WTC11 (cell line): ENCODE results near the gene DPYSL3. TPM values are rescaled to one million over a fixed set of nuclear protein-coding genes. Genes with fewer than 3 reads are reported as not detected.

Experiments used
- ATAC-seq: fragments of 200-7000 bp; cut with Tn5 transposase; 2 replicates; pipeline ENCODE4 v1.10.0; 2021; ENCODE audit warnings: mild to moderate bottlenecking, moderate library complexity
- CTCF ChIA-PET: fragments of 300-600 bp; sonication (Branson Sonifier 250); formaldehyde crosslinking; loops from one replicate; lab custom pipeline; 2021; ENCODE audit warnings: antibody characterized with exemption; lab: Charles Lee
- POLR2A ChIA-PET: fragments of 350-600 bp; sonication (Branson Sonifier 250); formaldehyde crosslinking; loops from one replicate; lab custom pipeline; 2021; ENCODE audit warnings: antibody characterized with exemption; lab: Charles Lee
- DNase-seq: peaks from one replicate; pipeline ENCODE4 v3.0.0; 2021; ENCODE audit warnings: low spot score
- H3K27ac Mint-ChIP-seq: 2 replicates; pipeline ENCODE4 v1.8.0; 2021; ENCODE audit warnings: mixed read lengths
- H3K27me3 Mint-ChIP-seq: 2 replicates; pipeline ENCODE4 v1.8.0; 2021; ENCODE audit warnings: low read depth, mild to moderate bottlenecking, moderate library complexity, mixed read lengths
- H3K36me3 Mint-ChIP-seq: 2 replicates; pipeline ENCODE4 v1.8.0; 2021; ENCODE audit warnings: mixed read lengths
- H3K4me1 Mint-ChIP-seq: 2 replicates; pipeline ENCODE4 v1.8.0; 2022; ENCODE audit warnings: mixed read lengths
- H3K4me3 Mint-ChIP-seq: 2 replicates; pipeline ENCODE4 v1.8.0; 2021; ENCODE audit warnings: mild to moderate bottlenecking, moderate library complexity, mixed read lengths
- H3K9me3 Mint-ChIP-seq: 2 replicates; pipeline ENCODE4 v1.8.0; 2021; ENCODE audit warnings: mixed read lengths
- FOXP1 ChIP-seq: sonication (generic); formaldehyde crosslinking; IDR thresholded peaks from 2 replicates; pipeline ENCODE4 v1.8.0; 2022; ENCODE audit warnings: missing genetic modification reagents, mild to moderate bottlenecking, moderate library complexity, borderline replicate concordance
- HMGA2 ChIP-seq: fragments of 250-450 bp; sonication (Bioruptor Pico); IDR thresholded peaks from 2 replicates; pipeline ENCODE4 v1.4.0; 2021; ENCODE audit warnings: mild to moderate bottlenecking, moderate library complexity
- IRF2 ChIP-seq: sonication (generic); formaldehyde crosslinking; IDR thresholded peaks from 2 replicates; pipeline ENCODE4 v1.8.0; 2022; ENCODE audit warnings: low read depth, missing genetic modification reagents, borderline replicate concordance
- JUN ChIP-seq: sonication (generic); formaldehyde crosslinking; IDR thresholded peaks from 2 replicates; pipeline ENCODE4 v1.8.0; 2023; ENCODE audit warnings: mild to moderate bottlenecking, missing genetic modification reagents
- PRRX2 ChIP-seq: fragments of 250-450 bp; sonication (Bioruptor Pico); IDR thresholded peaks from 2 replicates; pipeline ENCODE4 v1.8.0; 2021; ENCODE audit warnings: mild to moderate bottlenecking
- RELA ChIP-seq: sonication (generic); formaldehyde crosslinking; IDR thresholded peaks from 2 replicates; pipeline ENCODE4 v1.8.1; 2022; ENCODE audit warnings: missing genetic modification reagents, mild to moderate bottlenecking, borderline replicate concordance
- SP1 ChIP-seq: sonication (generic); formaldehyde crosslinking; conservative IDR thresholded peaks from 2 replicates; pipeline ENCODE4 v1.8.1; 2022; ENCODE audit warnings: missing genetic modification reagents
- TEAD4 ChIP-seq: sonication (generic); formaldehyde crosslinking; IDR thresholded peaks from 2 replicates; pipeline ENCODE4 v1.8.0; 2022; ENCODE audit warnings: mild to moderate bottlenecking, missing genetic modification reagents
- ZNF396 ChIP-seq: fragments of 250-450 bp; sonication (Bioruptor Pico); IDR thresholded peaks from 2 replicates; pipeline ENCODE4 v1.8.0; 2021; ENCODE audit warnings: mild to moderate bottlenecking, moderate library complexity, borderline replicate concordance
- total RNA-seq: library from RNA; stranded (reverse); gene quantifications from 3 replicates; pipeline ENCODE4 v1.2.3, GENCODE V29; 2021
- TF ChIP-seq, protein P1 (sequence below): fragments of 250-450 bp; sonication (Bioruptor Pico); conservative IDR thresholded peaks from 2 replicates; pipeline ENCODE4 v1.9.0; 2021; ENCODE audit warnings: mild to moderate bottlenecking
- TF ChIP-seq, protein P2 (sequence below): fragments of 250-450 bp; sonication (Bioruptor Pico); IDR thresholded peaks from 2 replicates; pipeline ENCODE4 v1.8.0; 2021; ENCODE audit warnings: mild to moderate bottlenecking
- TF ChIP-seq, protein P3 (sequence below): sonication (generic); formaldehyde crosslinking; IDR thresholded peaks from 2 replicates; pipeline ENCODE4 v1.8.1; 2022; ENCODE audit warnings: mild to moderate bottlenecking, moderate library complexity, missing genetic modification reagents
- TF ChIP-seq, protein P4 (sequence below): sonication (generic); formaldehyde crosslinking; IDR thresholded peaks from 2 replicates; pipeline ENCODE4 v1.8.1; 2023; ENCODE audit warnings: mild to moderate bottlenecking, missing genetic modification reagents, moderate library complexity
- TF ChIP-seq, protein P5 (sequence below): sonication (generic); formaldehyde crosslinking; IDR thresholded peaks from 2 replicates; pipeline ENCODE4 v1.8.1; 2023; ENCODE audit warnings: mild to moderate bottlenecking, missing genetic modification reagents, borderline replicate concordance
- TF ChIP-seq, protein P6 (sequence below): sonication (generic); formaldehyde crosslinking; IDR thresholded peaks from 2 replicates; pipeline ENCODE4 v1.8.0; 2022; ENCODE audit warnings: mild to moderate bottlenecking, missing genetic modification reagents
- TF ChIP-seq, protein P7 (sequence below): sonication (generic); formaldehyde crosslinking; conservative IDR thresholded peaks from 2 replicates; pipeline ENCODE4 v1.8.1; 2023; ENCODE audit warnings: mild to moderate bottlenecking, low read depth, missing genetic modification reagents, moderate library complexity
- TF ChIP-seq, protein P8 (sequence below): fragments of 250-450 bp; sonication (Bioruptor Pico); IDR thresholded peaks from 2 replicates; pipeline ENCODE4 v1.9.0; 2021; ENCODE audit warnings: moderate library complexity, mild to moderate bottlenecking, inconsistent platforms, borderline replicate concordance

DPYSL3 gene
- total RNA-seq, 1 experiment from 2014 or later = 358 TPM

DNA sequence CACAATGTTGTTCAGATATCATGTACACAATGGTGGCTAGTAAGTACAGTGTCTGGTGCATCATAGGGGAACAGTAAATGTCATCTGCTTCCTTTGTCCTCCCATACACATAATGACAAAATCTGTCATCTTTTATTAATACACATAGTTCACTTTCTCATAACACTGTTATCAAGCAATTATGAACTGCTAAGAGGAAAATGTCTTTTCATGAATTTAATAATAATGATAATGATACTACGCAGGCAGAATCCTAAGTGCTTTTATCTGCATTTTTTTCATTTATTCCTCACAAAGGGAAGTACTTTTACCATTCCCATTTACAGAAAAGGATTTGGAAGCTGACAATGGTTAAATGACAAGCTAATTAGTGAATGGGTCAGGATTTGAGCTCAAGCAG lies 35.7 kb downstream of the DPYSL3 start:
- ChIA-PET POLR2A (no interaction called here), CTCF (interaction anchor here (1.0 kb wide), 1 partner anchor 10 kb away, joined by 3 read pairs; no protein-coding TSS in a partner anchor)
- DNase-seq (no peak), ATAC-seq (no peak)
- Mint-ChIP-seq H3K27ac (no peak overlapping the region), H3K4me3 (no peak overlapping the region), H3K9me3 (peaks cover 9% of the 10 kb centered on the region), H3K27me3 (no peaks in the 10 kb centered on the region), H3K36me3 (peaks cover 10% of the 10 kb centered on the region), H3K4me1 (peaks cover 65% of the 10 kb centered on the region)
- TF ChIP-seq, protein P1, sequence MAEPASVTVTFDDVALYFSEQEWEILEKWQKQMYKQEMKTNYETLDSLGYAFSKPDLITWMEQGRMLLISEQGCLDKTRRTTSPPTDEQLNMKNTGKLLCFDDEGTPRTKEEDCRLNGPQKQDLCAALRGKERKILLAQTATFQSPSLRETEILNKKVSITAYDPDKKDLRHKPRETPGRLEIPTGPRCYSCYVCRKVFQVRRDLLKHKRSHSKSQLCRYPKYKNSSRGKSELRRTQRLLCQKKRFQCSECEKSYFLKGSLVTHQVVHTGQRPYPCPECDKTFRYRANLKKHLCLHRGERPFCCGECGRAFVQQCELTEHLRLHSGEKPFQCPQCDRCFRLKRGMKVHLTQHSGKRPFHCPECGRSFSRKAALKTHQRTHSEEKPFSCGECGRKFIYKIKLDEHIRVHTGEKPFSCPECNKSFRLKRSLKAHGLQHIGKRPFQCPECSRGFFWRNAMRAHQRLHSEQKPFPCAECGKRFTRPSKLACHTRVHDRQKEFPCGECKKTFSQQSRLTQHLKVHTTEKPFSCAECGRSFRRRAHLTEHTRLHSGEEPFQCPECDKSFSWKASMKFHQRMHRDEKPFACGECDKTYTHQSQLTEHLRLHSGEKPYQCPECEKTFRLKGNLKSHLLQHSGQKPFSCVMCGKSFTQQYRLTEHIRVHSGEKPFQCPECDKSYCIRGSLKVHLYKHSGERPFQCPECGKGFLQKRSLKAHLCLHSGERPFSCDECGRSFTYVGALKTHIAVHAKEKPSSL (CRISPR knock-in tag) = no peak
- TF ChIP-seq, protein P2, sequence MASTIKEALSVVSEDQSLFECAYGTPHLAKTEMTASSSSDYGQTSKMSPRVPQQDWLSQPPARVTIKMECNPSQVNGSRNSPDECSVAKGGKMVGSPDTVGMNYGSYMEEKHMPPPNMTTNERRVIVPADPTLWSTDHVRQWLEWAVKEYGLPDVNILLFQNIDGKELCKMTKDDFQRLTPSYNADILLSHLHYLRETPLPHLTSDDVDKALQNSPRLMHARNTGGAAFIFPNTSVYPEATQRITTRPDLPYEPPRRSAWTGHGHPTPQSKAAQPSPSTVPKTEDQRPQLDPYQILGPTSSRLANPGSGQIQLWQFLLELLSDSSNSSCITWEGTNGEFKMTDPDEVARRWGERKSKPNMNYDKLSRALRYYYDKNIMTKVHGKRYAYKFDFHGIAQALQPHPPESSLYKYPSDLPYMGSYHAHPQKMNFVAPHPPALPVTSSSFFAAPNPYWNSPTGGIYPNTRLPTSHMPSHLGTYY (CRISPR knock-in tag) = no peak
- TF ChIP-seq, protein P3, sequence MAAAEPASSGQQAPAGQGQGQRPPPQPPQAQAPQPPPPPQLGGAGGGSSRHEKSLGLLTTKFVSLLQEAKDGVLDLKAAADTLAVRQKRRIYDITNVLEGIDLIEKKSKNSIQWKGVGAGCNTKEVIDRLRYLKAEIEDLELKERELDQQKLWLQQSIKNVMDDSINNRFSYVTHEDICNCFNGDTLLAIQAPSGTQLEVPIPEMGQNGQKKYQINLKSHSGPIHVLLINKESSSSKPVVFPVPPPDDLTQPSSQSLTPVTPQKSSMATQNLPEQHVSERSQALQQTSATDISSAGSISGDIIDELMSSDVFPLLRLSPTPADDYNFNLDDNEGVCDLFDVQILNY = no peak
- TF ChIP-seq, protein P4, sequence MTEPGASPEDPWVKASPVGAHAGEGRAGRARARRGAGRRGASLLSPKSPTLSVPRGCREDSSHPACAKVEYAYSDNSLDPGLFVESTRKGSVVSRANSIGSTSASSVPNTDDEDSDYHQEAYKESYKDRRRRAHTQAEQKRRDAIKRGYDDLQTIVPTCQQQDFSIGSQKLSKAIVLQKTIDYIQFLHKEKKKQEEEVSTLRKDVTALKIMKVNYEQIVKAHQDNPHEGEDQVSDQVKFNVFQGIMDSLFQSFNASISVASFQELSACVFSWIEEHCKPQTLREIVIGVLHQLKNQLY (CRISPR knock-in tag) = no peak
- TF ChIP-seq, protein P5, sequence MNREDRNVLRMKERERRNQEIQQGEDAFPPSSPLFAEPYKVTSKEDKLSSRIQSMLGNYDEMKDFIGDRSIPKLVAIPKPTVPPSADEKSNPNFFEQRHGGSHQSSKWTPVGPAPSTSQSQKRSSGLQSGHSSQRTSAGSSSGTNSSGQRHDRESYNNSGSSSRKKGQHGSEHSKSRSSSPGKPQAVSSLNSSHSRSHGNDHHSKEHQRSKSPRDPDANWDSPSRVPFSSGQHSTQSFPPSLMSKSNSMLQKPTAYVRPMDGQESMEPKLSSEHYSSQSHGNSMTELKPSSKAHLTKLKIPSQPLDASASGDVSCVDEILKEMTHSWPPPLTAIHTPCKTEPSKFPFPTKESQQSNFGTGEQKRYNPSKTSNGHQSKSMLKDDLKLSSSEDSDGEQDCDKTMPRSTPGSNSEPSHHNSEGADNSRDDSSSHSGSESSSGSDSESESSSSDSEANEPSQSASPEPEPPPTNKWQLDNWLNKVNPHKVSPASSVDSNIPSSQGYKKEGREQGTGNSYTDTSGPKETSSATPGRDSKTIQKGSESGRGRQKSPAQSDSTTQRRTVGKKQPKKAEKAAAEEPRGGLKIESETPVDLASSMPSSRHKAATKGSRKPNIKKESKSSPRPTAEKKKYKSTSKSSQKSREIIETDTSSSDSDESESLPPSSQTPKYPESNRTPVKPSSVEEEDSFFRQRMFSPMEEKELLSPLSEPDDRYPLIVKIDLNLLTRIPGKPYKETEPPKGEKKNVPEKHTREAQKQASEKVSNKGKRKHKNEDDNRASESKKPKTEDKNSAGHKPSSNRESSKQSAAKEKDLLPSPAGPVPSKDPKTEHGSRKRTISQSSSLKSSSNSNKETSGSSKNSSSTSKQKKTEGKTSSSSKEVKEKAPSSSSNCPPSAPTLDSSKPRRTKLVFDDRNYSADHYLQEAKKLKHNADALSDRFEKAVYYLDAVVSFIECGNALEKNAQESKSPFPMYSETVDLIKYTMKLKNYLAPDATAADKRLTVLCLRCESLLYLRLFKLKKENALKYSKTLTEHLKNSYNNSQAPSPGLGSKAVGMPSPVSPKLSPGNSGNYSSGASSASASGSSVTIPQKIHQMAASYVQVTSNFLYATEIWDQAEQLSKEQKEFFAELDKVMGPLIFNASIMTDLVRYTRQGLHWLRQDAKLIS (CRISPR knock-in tag) = no peak
- TF ChIP-seq ZNF396 (CRISPR knock-in tag) = no peak
- TF ChIP-seq JUN (CRISPR knock-in tag) = no peak
- TF ChIP-seq, protein P6, sequence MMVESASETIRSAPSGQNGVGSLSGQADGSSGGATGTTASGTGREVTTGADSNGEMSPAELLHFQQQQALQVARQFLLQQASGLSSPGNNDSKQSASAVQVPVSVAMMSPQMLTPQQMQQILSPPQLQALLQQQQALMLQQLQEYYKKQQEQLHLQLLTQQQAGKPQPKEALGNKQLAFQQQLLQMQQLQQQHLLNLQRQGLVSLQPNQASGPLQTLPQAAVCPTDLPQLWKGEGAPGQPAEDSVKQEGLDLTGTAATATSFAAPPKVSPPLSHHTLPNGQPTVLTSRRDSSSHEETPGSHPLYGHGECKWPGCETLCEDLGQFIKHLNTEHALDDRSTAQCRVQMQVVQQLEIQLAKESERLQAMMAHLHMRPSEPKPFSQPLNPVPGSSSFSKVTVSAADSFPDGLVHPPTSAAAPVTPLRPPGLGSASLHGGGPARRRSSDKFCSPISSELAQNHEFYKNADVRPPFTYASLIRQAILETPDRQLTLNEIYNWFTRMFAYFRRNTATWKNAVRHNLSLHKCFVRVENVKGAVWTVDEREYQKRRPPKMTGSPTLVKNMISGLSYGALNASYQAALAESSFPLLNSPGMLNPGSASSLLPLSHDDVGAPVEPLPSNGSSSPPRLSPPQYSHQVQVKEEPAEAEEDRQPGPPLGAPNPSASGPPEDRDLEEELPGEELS = no peak
- TF ChIP-seq FOXP1 (CRISPR knock-in tag) = no peak
- no peak for TF ChIP-seq RELA
- TF ChIP-seq, protein P7, sequence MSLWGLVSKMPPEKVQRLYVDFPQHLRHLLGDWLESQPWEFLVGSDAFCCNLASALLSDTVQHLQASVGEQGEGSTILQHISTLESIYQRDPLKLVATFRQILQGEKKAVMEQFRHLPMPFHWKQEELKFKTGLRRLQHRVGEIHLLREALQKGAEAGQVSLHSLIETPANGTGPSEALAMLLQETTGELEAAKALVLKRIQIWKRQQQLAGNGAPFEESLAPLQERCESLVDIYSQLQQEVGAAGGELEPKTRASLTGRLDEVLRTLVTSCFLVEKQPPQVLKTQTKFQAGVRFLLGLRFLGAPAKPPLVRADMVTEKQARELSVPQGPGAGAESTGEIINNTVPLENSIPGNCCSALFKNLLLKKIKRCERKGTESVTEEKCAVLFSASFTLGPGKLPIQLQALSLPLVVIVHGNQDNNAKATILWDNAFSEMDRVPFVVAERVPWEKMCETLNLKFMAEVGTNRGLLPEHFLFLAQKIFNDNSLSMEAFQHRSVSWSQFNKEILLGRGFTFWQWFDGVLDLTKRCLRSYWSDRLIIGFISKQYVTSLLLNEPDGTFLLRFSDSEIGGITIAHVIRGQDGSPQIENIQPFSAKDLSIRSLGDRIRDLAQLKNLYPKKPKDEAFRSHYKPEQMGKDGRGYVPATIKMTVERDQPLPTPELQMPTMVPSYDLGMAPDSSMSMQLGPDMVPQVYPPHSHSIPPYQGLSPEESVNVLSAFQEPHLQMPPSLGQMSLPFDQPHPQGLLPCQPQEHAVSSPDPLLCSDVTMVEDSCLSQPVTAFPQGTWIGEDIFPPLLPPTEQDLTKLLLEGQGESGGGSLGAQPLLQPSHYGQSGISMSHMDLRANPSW (CRISPR knock-in tag) = no peak
- no peak for TF ChIP-seq TEAD4 (CRISPR knock-in tag)
- TF ChIP-seq, protein P8, sequence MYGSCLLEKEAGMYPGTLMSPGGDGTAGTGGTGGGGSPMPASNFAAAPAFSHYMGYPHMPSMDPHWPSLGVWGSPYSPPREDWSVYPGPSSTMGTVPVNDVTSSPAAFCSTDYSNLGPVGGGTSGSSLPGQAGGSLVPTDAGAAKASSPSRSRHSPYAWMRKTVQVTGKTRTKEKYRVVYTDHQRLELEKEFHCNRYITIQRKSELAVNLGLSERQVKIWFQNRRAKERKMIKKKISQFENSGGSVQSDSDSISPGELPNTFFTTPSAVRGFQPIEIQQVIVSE = no peak
- TF ChIP-seq IRF2 (CRISPR knock-in tag) = no peak
- TF ChIP-seq SP1 (CRISPR knock-in tag) = no peak
- TF ChIP-seq HMGA2 (CRISPR knock-in tag) = no peak
- no peak for TF ChIP-seq PRRX2 (CRISPR knock-in tag)
